Measurements from ENCODE around the gene FMN1. TPM values are rescaled to one million over a fixed set of nuclear protein-coding genes. Genes with fewer than 3 reads are reported as not detected.
A peak's percentile ranks its signal among the peaks of the same experiment; 100 is the strongest.

Gene FMN1
- total and polyA plus RNA-seq, 2 experiments from 2014 or later, result 0.53 to 1.8 TPM

- Histone ChIP-seq H3K4me1 (ENCODE audit: low read depth) (peaks cover 15% of the 10 kb centered on the region), H3K4me3 (no peak overlapping the region), H3K36me3 (no peaks in the 10 kb centered on the region), H3K9me3 (ENCODE audit: low read depth) (no peaks in the 10 kb centered on the region), H3K27ac (no peak overlapping the region), H3K27me3 (no peaks in the 10 kb centered on the region)
- TF ChIP-seq CTCF (IDR thresholded peaks at IDR 0.05; ENCODE audit: low read depth, low read length), result no peak
- DNase-seq (ENCODE audit: low read depth in 1 of 2, low spot score in 1 of 2), result no peak
Measured at GRCh38 chr15:33009026-33009425, 185.5 kb downstream of the FMN1 start.

GRCh38 chr15:33008284-33008995, 186.1 kb downstream of the FMN1 start:
- Histone ChIP-seq H3K36me3 (no peaks in the 10 kb centered on the region), H3K9me3 (ENCODE audit: low read depth) (no peaks in the 10 kb centered on the region), H3K4me3 (no peak overlapping the region), H3K27me3 (no peaks in the 10 kb centered on the region), H3K4me1 (ENCODE audit: low read depth) (peaks cover 15% of the 10 kb centered on the region), H3K27ac (no peak overlapping the region)
- no peak for TF ChIP-seq CTCF (IDR thresholded peaks at IDR 0.05; ENCODE audit: low read depth, low read length)
- DNase-seq (ENCODE audit: low read depth in 1 of 2, low spot score in 1 of 2), result peak in 1 of 2 donors; percentile 90

DNA sequence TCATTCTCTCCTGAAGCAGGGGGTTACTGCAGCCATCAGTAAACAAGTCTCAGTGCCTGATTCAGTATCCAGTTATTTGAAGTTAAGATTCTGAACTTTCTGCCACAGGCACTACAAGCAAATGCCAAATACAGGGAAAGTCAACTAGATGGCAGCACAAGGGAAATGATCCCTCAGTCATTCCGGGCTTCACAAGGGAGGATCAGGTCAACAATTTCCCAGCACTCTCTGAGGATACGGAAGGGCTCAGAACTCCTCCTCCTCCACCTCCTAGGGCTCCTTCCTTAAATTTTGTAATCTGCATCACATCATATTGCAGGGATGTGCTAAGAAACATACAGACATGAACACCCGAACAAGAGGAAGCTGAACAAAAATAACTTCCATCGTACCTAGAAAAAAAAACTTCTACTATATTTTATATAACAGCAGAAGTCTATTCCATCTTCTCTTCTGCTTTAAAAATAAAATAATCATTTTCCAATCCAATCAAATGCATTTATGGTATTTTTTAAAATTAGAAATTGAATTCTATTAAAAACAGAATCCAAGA, 187.1 kb downstream of the FMN1 start:
- H3K4me3 ChIP-seq, result no peak overlapping the region
- H3K4me1 ChIP-seq (ENCODE audit: low read depth), result peaks cover 15% of the 10 kb centered on the region
- H3K9me3 ChIP-seq (ENCODE audit: low read depth), result no peaks in the 10 kb centered on the region
- H3K27ac ChIP-seq, result no peak overlapping the region
- no peaks in the 10 kb centered on the region for H3K27me3 ChIP-seq
- peak; percentile 45 to 74 for DNase-seq (ENCODE audit: low read depth in 1 of 2, low spot score in 1 of 2)
- TF ChIP-seq CTCF (IDR thresholded peaks at IDR 0.05; ENCODE audit: low read depth, low read length), result peak; percentile 41
- H3K36me3 ChIP-seq, result no peaks in the 10 kb centered on the region

DNA sequence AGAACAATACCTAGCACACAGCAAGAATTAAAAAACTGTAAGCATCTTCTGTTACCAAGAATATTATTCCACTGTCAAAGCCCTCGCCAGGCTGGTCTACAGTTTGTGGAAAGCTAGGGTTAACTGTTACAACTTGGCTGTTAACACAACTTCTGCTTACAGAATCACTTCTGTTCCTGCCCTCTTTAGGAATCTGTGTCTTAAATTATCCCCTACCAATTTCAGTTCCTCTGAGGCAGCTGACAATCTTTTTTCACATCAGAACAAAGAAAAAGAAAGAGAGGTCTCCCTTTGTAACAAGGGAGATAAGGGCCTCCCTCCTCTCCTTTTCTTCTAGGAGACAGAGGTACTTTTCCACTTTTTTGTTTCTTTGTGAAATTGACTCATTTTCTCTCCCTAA, 188.9 kb downstream of the FMN1 start:
- TF ChIP-seq CTCF (IDR thresholded peaks at IDR 0.05; ENCODE audit: low read depth, low read length), result no peak
- no peaks in the 10 kb centered on the region for H3K36me3 ChIP-seq
- H3K4me1 ChIP-seq (ENCODE audit: low read depth), result peaks cover 15% of the 10 kb centered on the region
- no peak overlapping the region for H3K27ac ChIP-seq
- DNase-seq (ENCODE audit: low read depth in 1 of 2, low spot score in 1 of 2), result no peak
- H3K4me3 ChIP-seq, result no peak overlapping the region
- no peaks in the 10 kb centered on the region for H3K27me3 ChIP-seq
- H3K9me3 ChIP-seq (ENCODE audit: low read depth), result no peaks in the 10 kb centered on the region

DNA sequence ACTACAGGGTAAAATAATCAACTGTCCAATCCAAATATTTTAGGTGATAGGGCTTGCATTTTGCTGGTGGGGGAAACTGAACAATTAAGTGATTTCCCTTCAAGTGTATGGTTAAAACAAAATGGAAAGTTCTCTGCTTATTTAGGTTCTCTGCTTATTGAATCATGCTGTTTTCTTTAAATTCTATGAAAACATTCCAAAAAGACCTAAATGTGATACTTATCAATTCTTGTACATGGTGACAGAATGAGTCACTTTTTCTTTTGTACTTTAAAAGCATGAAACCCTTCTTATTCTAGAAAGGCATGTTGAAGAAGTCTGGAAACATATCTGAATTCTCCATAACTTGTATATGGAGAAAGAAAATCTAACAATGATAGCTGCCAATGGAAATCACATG, 192.6 kb downstream of the FMN1 start:
- H3K9me3 ChIP-seq (ENCODE audit: low read depth), result no peaks in the 10 kb centered on the region
- no peaks in the 10 kb centered on the region for H3K4me1 ChIP-seq (ENCODE audit: low read depth)
- no peak overlapping the region for H3K27ac ChIP-seq
- no peaks in the 10 kb centered on the region for H3K27me3 ChIP-seq
- no peak for DNase-seq (ENCODE audit: low read depth in 1 of 2, low spot score in 1 of 2)
- no peak for TF ChIP-seq CTCF (IDR thresholded peaks at IDR 0.05; ENCODE audit: low read depth, low read length)
- H3K36me3 ChIP-seq, result no peaks in the 10 kb centered on the region
- no peak overlapping the region for H3K4me3 ChIP-seq

All from cardiac muscle cell (in vitro differentiated cells and primary cell).